ENCODE results near the gene PCDHB8.

Gene PCDHB8

DNA sequence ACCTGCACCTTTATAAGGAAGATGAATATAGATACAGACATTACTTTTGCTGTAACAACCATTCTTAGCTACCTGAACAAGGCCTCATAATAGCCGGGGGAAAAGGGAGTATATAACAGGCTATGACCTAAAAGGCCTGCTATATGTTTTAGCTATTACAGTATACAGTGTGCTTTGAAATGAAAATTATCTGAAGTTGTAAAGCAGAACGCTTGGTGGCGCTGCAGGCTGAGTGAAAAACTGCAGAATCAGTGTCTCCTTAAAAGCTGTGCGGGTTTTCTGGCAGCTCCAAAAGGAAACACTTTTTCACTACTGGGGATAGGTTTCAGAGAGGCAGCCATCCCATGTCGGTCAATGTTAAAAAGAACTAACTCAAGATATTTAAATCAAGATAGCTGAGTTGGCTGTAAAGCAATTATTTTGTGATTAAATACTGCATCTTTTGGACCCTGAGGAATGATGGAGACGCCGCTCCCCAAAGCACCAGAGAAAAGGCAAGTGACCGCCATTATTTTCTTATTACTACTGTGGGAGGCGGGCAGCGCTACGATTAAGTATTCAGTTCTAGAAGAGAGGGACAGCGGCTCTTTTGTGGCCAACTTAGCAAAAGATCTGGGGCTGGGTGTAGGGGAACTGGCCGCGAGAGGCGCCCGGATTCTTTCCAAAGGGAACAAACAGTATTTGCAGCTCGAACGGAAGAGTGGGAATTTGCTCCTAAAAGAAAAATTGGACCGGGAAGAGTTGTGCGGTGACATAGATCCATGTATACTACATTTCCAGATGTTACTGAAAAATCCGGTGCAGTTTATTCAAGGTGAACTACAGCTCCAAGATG, 21.8 kb upstream of the PCDHB8 start:
- no peak for TF ChIP-seq YY1 (IDR thresholded peaks at IDR 0.05; ENCODE audit: low read depth)
- TF ChIP-seq EP300 (IDR thresholded peaks at IDR 0.05; ENCODE audit: borderline replicate concordance), result no peak
- no peak for TF ChIP-seq CEBPB (IDR thresholded peaks at IDR 0.05)
- no peak for TF ChIP-seq USF1 (IDR thresholded peaks at IDR 0.05)
- TF ChIP-seq TAF1 (IDR thresholded peaks at IDR 0.05; ENCODE audit: low read depth), result no peak
- TF ChIP-seq ZBTB7A (IDR thresholded peaks at IDR 0.05; ENCODE audit: low read depth), result no peak
- TF ChIP-seq FOXM1 (IDR thresholded peaks at IDR 0.05; ENCODE audit: borderline replicate concordance, low read depth), result no peak
- no peak for TF ChIP-seq RAD21 (IDR thresholded peaks at IDR 0.05; ENCODE audit: low read depth)
- TF ChIP-seq NFIC (IDR thresholded peaks at IDR 0.05), result no peak
- no peak for TF ChIP-seq TCF12 (IDR thresholded peaks at IDR 0.05; ENCODE audit: low read depth)
- TF ChIP-seq EGR1 (IDR thresholded peaks at IDR 0.05), result no peak
- no peak for TF ChIP-seq CREB1 (IDR thresholded peaks at IDR 0.05; ENCODE audit: low read depth)
- no peak for TF ChIP-seq MAX (IDR thresholded peaks at IDR 0.05)
- TF ChIP-seq REST (IDR thresholded peaks at IDR 0.05; ENCODE audit: low read depth), result no peak

DNA sequence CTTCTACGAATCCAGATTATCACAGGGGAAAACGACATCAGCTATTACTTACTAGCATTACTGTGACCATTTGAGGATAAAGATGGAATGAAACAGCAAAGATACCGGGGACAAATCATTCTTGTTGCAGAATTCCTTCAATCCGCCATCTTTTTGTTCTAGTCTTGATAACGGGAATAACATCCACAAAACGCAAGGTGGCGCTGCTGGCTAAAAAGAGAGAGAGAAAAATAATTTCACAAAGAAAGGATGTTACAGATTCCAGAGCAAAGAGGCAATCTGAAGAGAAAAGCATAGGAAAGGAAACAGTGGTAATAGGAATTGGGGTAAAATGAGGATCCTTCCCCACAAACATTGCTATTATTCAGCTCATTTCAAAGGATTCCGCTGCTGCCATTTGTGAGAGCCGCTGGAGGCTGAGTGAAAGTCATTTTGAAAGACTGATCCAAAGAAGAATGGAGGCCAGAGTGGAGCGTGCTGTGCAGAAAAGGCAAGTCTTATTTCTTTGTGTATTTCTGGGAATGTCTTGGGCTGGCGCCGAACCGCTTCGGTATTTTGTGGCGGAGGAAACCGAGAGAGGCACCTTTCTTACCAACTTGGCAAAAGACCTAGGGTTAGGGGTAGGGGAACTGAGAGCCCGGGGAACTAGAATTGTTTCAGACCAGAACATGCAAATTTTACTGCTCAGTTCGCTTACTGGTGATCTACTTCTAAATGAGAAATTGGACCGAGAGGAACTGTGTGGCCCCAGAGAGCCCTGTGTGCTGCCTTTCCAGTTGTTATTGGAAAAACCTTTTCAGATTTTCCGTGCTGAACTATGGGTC, 5.0 kb upstream of the PCDHB8 start, which contains the start of gene PCDHB7:
Gene PCDHB7 (plus strand): TSS at position 264 of the 824 bp plus-strand sequence. CDS start 192 bp downstream, at position 456.
- TF ChIP-seq RAD21 (IDR thresholded peaks at IDR 0.05; ENCODE audit: low read depth) (peak; percentile 42), TAF1 (IDR thresholded peaks at IDR 0.05; ENCODE audit: low read depth) (no peak)

DNA sequence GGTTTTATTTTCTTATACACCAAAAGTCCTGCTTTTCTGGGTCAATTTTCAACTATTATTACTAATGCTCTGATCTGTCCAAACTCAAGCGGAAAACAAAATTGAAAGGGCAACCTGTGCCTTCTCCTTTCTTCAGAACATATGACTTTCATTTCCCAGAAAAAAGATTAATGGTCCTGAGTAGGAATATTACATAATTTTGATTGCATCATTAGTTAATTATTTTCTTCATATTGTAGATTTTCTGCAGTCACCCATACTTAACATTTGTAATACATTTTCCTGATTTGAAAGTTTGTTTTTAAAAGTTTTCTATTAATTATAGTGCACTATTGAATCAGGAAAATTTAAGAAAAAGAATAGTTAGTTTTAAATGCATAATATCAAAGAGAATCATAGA, 1.7 kb upstream of the PCDHB8 start:
- TF ChIP-seq REST (IDR thresholded peaks at IDR 0.05; ENCODE audit: low read depth) (no peak), NFIC (IDR thresholded peaks at IDR 0.05) (no peak), TCF12 (IDR thresholded peaks at IDR 0.05; ENCODE audit: low read depth) (no peak), USF1 (IDR thresholded peaks at IDR 0.05) (no peak), TEAD4 (IDR thresholded peaks at IDR 0.05) (no peak), TAF1 (IDR thresholded peaks at IDR 0.05; ENCODE audit: low read depth) (no peak), MAX (IDR thresholded peaks at IDR 0.05) (no peak), CREB1 (IDR thresholded peaks at IDR 0.05; ENCODE audit: low read depth) (no peak), CEBPB (IDR thresholded peaks at IDR 0.05) (no peak), FOXM1 (IDR thresholded peaks at IDR 0.05; ENCODE audit: borderline replicate concordance, low read depth) (no peak), YY1 (IDR thresholded peaks at IDR 0.05; ENCODE audit: low read depth) (no peak), EP300 (IDR thresholded peaks at IDR 0.05; ENCODE audit: borderline replicate concordance) (no peak), EGR1 (IDR thresholded peaks at IDR 0.05) (no peak), ZBTB7A (IDR thresholded peaks at IDR 0.05; ENCODE audit: low read depth) (no peak), RAD21 (IDR thresholded peaks at IDR 0.05; ENCODE audit: low read depth) (no peak)

DNA sequence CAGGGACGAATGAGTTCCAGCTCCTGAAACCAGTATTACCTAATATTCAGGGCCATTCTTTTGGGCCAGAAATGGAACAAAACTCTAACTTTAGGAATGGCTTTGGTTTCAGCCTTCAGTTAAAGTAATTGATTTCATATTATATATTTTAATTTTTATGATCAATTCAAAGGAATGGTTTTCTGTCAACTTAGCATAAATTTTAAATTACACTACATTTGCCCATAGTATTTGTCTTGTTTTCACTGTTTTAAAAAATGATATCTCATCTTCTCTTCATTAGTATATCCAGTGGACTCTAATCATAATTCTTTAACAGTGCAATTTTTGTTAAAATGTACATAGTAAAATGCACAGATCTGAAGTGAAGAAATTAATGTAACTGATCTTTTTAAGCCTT, 2.7 kb downstream of the PCDHB8 start:
- TF ChIP-seq ZBTB7A (IDR thresholded peaks at IDR 0.05; ENCODE audit: low read depth), result no peak
- TF ChIP-seq MAX (IDR thresholded peaks at IDR 0.05), result no peak
- no peak for TF ChIP-seq RAD21 (IDR thresholded peaks at IDR 0.05; ENCODE audit: low read depth)
- TF ChIP-seq YY1 (IDR thresholded peaks at IDR 0.05; ENCODE audit: low read depth), result no peak
- TF ChIP-seq TAF1 (IDR thresholded peaks at IDR 0.05; ENCODE audit: low read depth), result no peak
- no peak for TF ChIP-seq TEAD4 (IDR thresholded peaks at IDR 0.05)
- TF ChIP-seq TCF12 (IDR thresholded peaks at IDR 0.05; ENCODE audit: low read depth), result no peak

- TF ChIP-seq RAD21 (IDR thresholded peaks at IDR 0.05; ENCODE audit: low read depth), result peak; percentile 31; the same call in 1 of the 2 replicates
- TF ChIP-seq EP300 (IDR thresholded peaks at IDR 0.05; ENCODE audit: borderline replicate concordance), result no peak
Measured at GRCh38 chr5:141182248-141182647, 4.7 kb downstream of the PCDHB8 start, which contains the start of gene PCDHB16. Gene PCDHB16 (plus strand): TSS chr5:141182387. CDS start chr5:141182560, 173 bp downstream.
